Neural cell (in vitro differentiated cells): ENCODE data around the gene GALK1. TPM values are rescaled to one million over a fixed set of nuclear protein-coding genes. Genes with fewer than 3 reads are reported as not detected.

Experiments
- H2AFZ ChIP-seq: fragments of 200-600, 300-800 bp; sonication (generic), shearing (Covaris generic); 2 replicates; pipeline ENCODE4 v1.6.0; 2014; ENCODE audit warnings: low read depth, mild to moderate bottlenecking, antibody characterized with exemption, low read length, moderate library complexity
- H3F3A ChIP-seq: fragments of 200-600 bp; shearing (Covaris generic); 2 replicates; pipeline ENCODE4 v1.6.1; 2016; ENCODE audit warnings: mild to moderate bottlenecking, moderate library complexity, mixed read lengths, antibody characterized with exemption, low read length; ENCODE audit not compliant: insufficient read depth, poor library complexity, severe bottlenecking
- H3K27ac ChIP-seq: fragments of 200-600, 300-800 bp; sonication (generic), shearing (Covaris generic); 2 replicates; pipeline ENCODE4 v1.5.1; 2014; ENCODE audit warnings: mild to moderate bottlenecking, low read length, moderate library complexity
- H3K27me3 ChIP-seq: fragments of 300-800, 200-600 bp; sonication (generic), shearing (Covaris generic); 2 replicates; pipeline ENCODE4 v1.6.0; 2014; ENCODE audit warnings: mild to moderate bottlenecking, low read depth, low read length, moderate library complexity; ENCODE audit not compliant: insufficient read depth
- H3K36me3 ChIP-seq: fragments of 300-800, 200-600 bp; sonication (generic), shearing (Covaris generic); 2 replicates; pipeline ENCODE4 v1.5.1; 2014; ENCODE audit warnings: mild to moderate bottlenecking, antibody characterized with exemption, low read length, moderate library complexity; ENCODE audit not compliant: insufficient read depth
- H3K4me2 ChIP-seq: fragments of 300-800, 200-600 bp; sonication (generic), shearing (Covaris generic); 2 replicates; pipeline ENCODE4 v1.6.0; 2014; ENCODE audit warnings: mild to moderate bottlenecking, low read length
- H3K4me3 ChIP-seq: fragments of 300-800, 200-600 bp; sonication (generic), shearing (Covaris generic); 2 replicates; pipeline ENCODE4 v1.5.1; 2014; ENCODE audit warnings: mild to moderate bottlenecking, low read length, moderate library complexity
- H3K79me2 ChIP-seq: fragments of 200-600 bp; shearing (Covaris generic); replicated peaks from 2 replicates; pipeline ENCODE4 v1.6.0; 2014; ENCODE audit warnings: mild to moderate bottlenecking, low read length, moderate library complexity; ENCODE audit not compliant: insufficient read depth
- H3K9ac ChIP-seq: fragments of 300-800, 200-600 bp; sonication (generic), shearing (Covaris generic); 2 replicates; pipeline ENCODE4 v1.6.1; 2016; ENCODE audit warnings: mild to moderate bottlenecking, low read length, mixed read lengths
- H3K9me2 ChIP-seq: fragments of 200-600 bp; shearing (Covaris generic); 2 replicates; pipeline ENCODE4 v1.6.1; 2016; ENCODE audit warnings: mild to moderate bottlenecking, low read length, mixed read lengths; ENCODE audit not compliant: insufficient read depth
- H3K9me3 ChIP-seq: fragments of 200-600, 300-800 bp; sonication (generic), shearing (Covaris generic); 2 replicates; pipeline ENCODE4 v1.6.1; 2016; ENCODE audit warnings: mild to moderate bottlenecking, mixed run types, low read length, moderate library complexity, mixed read lengths
- H4K20me1 ChIP-seq: fragments of 200-600 bp; shearing (Covaris generic); 2 replicates; pipeline ENCODE4 v1.6.1; 2016; ENCODE audit warnings: mild to moderate bottlenecking, mixed run types; ENCODE audit not compliant: insufficient read depth
- CTCF ChIP-seq: fragments of 450-650 bp; IDR thresholded peaks from 2 replicates; pipeline ENCODE4 v1.5.1; 2014; ENCODE audit warnings: antibody characterized with exemption, mild to moderate bottlenecking, moderate library complexity; ENCODE audit not compliant: poor library complexity, severe bottlenecking
- EP300 ChIP-seq: fragments of 450-650 bp; conservative IDR thresholded peaks from 2 replicates; pipeline ENCODE4 v1.6.1; 2014; ENCODE audit warnings: antibody characterized with exemption, mild to moderate bottlenecking, moderate library complexity; ENCODE audit not compliant: poor library complexity, severe bottlenecking
- EZH2 ChIP-seq: fragments of 200-600, 300-800 bp; shearing (Covaris generic), sonication (generic); IDR thresholded peaks from 2 replicates; pipeline ENCODE4 v1.6.1; 2014; ENCODE audit warnings: antibody characterized with exemption, low read length, borderline replicate concordance, mild to moderate bottlenecking; ENCODE audit not compliant: insufficient read depth, poor library complexity, severe bottlenecking
- MXI1 ChIP-seq: fragments of 450-650 bp; conservative IDR thresholded peaks from 2 replicates; pipeline ENCODE4 v1.6.1; 2014; ENCODE audit warnings: antibody characterized with exemption, mild to moderate bottlenecking; ENCODE audit not compliant: poor library complexity, severe bottlenecking
- POLR2AphosphoS5 ChIP-seq: IDR thresholded peaks from 2 replicates; pipeline ENCODE4 v1.6.1; 2012
- RAD21 ChIP-seq: fragments of 450-650 bp; conservative IDR thresholded peaks from 2 replicates; pipeline ENCODE4 v1.6.1; 2014; ENCODE audit warnings: antibody characterized with exemption, mild to moderate bottlenecking, moderate library complexity
- SMC3 ChIP-seq: fragments of 450-650 bp; conservative IDR thresholded peaks from 2 replicates; pipeline ENCODE4 v1.6.1; 2014; ENCODE audit warnings: antibody characterized with exemption, mild to moderate bottlenecking, moderate library complexity; ENCODE audit not compliant: poor library complexity
- TAF1 ChIP-seq: IDR thresholded peaks from 2 replicates; pipeline ENCODE4 v1.6.1; 2012; ENCODE audit warnings: low read depth
- polyA plus RNA-seq: library from polyadenylated mRNA; depleted of rRNA; stranded (reverse); fragments of >200 nt; gene quantifications from 2 replicates; pipeline ENCODE4 v1.2.3, GENCODE V29; 2014
- TF ChIP-seq, protein P1 (sequence below): IDR thresholded peaks from 2 replicates; pipeline ENCODE4 v1.6.1; 2012; ENCODE audit warnings: borderline replicate concordance

Gene GALK1
- polyA plus RNA-seq, 1 donor from 2014 or later = 4.8 TPM

DNA sequence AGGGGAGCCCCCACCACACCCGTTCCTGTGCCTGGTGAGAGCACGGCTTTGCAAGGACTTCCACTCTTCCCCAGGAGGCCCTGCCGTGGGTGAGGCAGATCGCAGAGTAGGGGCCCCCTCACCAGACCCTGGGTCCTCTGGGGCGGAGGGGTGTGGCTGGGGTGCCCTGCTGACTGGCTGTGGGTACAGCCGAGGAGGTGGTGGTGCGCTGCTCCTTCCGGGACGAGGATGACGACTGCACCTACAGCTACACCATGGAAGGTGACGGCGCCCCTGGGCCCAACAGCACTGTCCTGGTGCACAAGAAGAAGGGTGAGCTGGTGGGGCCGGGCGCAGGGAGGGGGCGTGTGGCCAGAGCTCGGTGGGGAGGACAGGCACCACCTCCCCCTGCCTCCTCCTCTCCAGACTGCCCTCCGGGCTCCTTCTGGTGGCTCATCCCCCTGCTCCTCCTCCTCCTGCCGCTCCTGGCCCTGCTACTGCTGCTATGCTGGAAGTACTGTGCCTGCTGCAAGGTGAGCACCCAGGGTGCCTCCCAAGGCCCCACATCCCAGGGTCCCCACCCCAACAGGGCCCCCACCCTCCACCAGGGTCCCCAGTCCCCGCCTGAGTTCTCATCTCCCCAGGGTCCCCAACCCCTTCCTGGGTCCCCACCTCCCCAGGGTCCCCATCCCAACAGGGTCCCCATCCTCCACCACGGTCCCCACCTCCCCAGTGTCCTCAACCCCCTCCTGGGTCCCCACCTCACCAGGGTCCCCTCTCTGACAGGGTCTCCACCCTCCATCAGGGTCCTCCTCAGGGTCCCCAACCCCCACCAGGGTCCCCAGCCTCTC is 27.6 kb downstream of the GALK1 start:
- Histone ChIP-seq H3K9me3 (no peaks in the 10 kb centered on the region), H3K79me2 (no peaks in the 10 kb centered on the region), H4K20me1 (no peaks in the 10 kb centered on the region), H3K27ac (no peak overlapping the region), H3K9ac (no peak overlapping the region), H3F3A (no peaks in the 10 kb centered on the region), H3K9me2 (no peaks in the 10 kb centered on the region), H3K4me2 (no peak overlapping the region), H3K27me3 (no peaks in the 10 kb centered on the region), H3K36me3 (no peaks in the 10 kb centered on the region), H2AFZ (no peak overlapping the region), H3K4me3 (no peak overlapping the region)
- no peak for TF ChIP-seq RAD21
- TF ChIP-seq, protein P1, sequence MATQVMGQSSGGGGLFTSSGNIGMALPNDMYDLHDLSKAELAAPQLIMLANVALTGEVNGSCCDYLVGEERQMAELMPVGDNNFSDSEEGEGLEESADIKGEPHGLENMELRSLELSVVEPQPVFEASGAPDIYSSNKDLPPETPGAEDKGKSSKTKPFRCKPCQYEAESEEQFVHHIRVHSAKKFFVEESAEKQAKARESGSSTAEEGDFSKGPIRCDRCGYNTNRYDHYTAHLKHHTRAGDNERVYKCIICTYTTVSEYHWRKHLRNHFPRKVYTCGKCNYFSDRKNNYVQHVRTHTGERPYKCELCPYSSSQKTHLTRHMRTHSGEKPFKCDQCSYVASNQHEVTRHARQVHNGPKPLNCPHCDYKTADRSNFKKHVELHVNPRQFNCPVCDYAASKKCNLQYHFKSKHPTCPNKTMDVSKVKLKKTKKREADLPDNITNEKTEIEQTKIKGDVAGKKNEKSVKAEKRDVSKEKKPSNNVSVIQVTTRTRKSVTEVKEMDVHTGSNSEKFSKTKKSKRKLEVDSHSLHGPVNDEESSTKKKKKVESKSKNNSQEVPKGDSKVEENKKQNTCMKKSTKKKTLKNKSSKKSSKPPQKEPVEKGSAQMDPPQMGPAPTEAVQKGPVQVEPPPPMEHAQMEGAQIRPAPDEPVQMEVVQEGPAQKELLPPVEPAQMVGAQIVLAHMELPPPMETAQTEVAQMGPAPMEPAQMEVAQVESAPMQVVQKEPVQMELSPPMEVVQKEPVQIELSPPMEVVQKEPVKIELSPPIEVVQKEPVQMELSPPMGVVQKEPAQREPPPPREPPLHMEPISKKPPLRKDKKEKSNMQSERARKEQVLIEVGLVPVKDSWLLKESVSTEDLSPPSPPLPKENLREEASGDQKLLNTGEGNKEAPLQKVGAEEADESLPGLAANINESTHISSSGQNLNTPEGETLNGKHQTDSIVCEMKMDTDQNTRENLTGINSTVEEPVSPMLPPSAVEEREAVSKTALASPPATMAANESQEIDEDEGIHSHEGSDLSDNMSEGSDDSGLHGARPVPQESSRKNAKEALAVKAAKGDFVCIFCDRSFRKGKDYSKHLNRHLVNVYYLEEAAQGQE = no peak
- no peak for TF ChIP-seq EZH2
- no peak for TF ChIP-seq MXI1
- TF ChIP-seq CTCF = no peak
- TF ChIP-seq TAF1 = no peak
- TF ChIP-seq EP300 = no peak
- TF ChIP-seq POLR2AphosphoS5 = no peak

GRCh38 chr17:75736173-75736835 is 28.7 kb downstream of the GALK1 start:
- Histone ChIP-seq H3K27me3 (no peaks in the 10 kb centered on the region), H3K9ac (no peak overlapping the region), H3K9me3 (no peaks in the 10 kb centered on the region), H3K4me3 (no peak overlapping the region), H3K79me2 (no peaks in the 10 kb centered on the region), H3K27ac (no peak overlapping the region), H3F3A (no peaks in the 10 kb centered on the region), H3K4me2 (no peak overlapping the region), H2AFZ (no peak overlapping the region), H3K36me3 (no peaks in the 10 kb centered on the region), H3K9me2 (no peaks in the 10 kb centered on the region), H4K20me1 (no peaks in the 10 kb centered on the region)
- TF ChIP-seq MXI1 (no peak), TAF1 (no peak), SMC3 (no peak), EZH2 (no peak), EP300 (no peak), POLR2AphosphoS5 (no peak), CTCF (no peak), RAD21 (no peak)
- TF ChIP-seq, protein P1 = no peak
